H9 (cell line): ENCODE results near the gene DLG1. TPM values are rescaled to one million over a fixed set of nuclear protein-coding genes. Genes with fewer than 3 reads are reported as not detected.

ENCODE experiments used
- DNase-seq: peaks from one replicate; pipeline ENCODE4 v3.0.0-alpha.2; 2017
- H2AFZ ChIP-seq: one replicate; pipeline ENCODE4 v1.6.1; 2013; ENCODE audit warnings: mild to moderate bottlenecking, low read length, control low read depth, moderate library complexity
- H2AK5ac ChIP-seq: 2 replicates; pipeline ENCODE4 v1.6.1; 2013; ENCODE audit warnings: low read length, control low read depth, mixed read lengths; ENCODE audit not compliant: insufficient read length
- H2BK120ac ChIP-seq: one replicate; pipeline ENCODE4 v1.6.1; 2013; ENCODE audit warnings: low read depth, mild to moderate bottlenecking, low read length, control low read depth, inconsistent platforms; ENCODE audit not compliant: poor library complexity, severe bottlenecking
- H2BK12ac ChIP-seq: 2 replicates; pipeline ENCODE4 v1.6.1; 2013; ENCODE audit warnings: low read length, control low read depth, mixed read lengths, low read depth; ENCODE audit not compliant: insufficient read length
- H2BK15ac ChIP-seq: 2 replicates; pipeline ENCODE4 v1.6.1; 2013; ENCODE audit warnings: low read depth, low read length, control low read depth
- H2BK20ac ChIP-seq: one replicate; pipeline ENCODE4 v1.6.1; 2013; ENCODE audit warnings: low read depth, mild to moderate bottlenecking, low read length, control low read depth, inconsistent platforms; ENCODE audit not compliant: poor library complexity, severe bottlenecking
- H2BK5ac ChIP-seq: 2 replicates; pipeline ENCODE4 v1.6.1; 2013; ENCODE audit warnings: low read length, control low read depth, mixed read lengths; ENCODE audit not compliant: insufficient read length
- H3K14ac ChIP-seq: 2 replicates; pipeline ENCODE4 v1.6.1; 2013; ENCODE audit warnings: low read length, control low read depth; ENCODE audit not compliant: insufficient read depth
- H3K18ac ChIP-seq: 2 replicates; pipeline ENCODE4 v1.6.1; 2013; ENCODE audit warnings: low read depth, mild to moderate bottlenecking, mixed read lengths, low read length, control low read depth; ENCODE audit not compliant: insufficient read length
- H3K23ac ChIP-seq: 2 replicates; pipeline ENCODE4 v1.6.1; 2013; ENCODE audit warnings: low read length, control low read depth, mixed read lengths, low read depth; ENCODE audit not compliant: insufficient read length
- H3K23me2 ChIP-seq: 2 replicates; pipeline ENCODE4 v1.6.1; 2013; ENCODE audit warnings: low read depth, mild to moderate bottlenecking, mixed read lengths, low read length, control low read depth; ENCODE audit not compliant: insufficient read length, poor library complexity, severe bottlenecking
- H3K27ac ChIP-seq: 2 replicates; pipeline ENCODE4 v1.5.1; 2013; ENCODE audit warnings: low read length, control low read depth, mixed read lengths, low read depth; ENCODE audit not compliant: insufficient read length
- H3K27me3 ChIP-seq: 2 replicates; pipeline ENCODE4 v1.6.1; 2013; ENCODE audit warnings: low read length, control low read depth, inconsistent platforms; ENCODE audit not compliant: insufficient read depth
- H3K4ac ChIP-seq: 2 replicates; pipeline ENCODE4 v1.6.1; 2013; ENCODE audit warnings: low read depth, mild to moderate bottlenecking, control low read depth, inconsistent platforms, low read length, moderate library complexity
- H3K4me1 ChIP-seq: 2 replicates; pipeline ENCODE4 v1.6.1; 2013; ENCODE audit warnings: low read length, control low read depth, inconsistent platforms; ENCODE audit not compliant: insufficient read depth
- H3K4me2 ChIP-seq: 2 replicates; pipeline ENCODE4 v1.6.1; 2013; ENCODE audit warnings: low read length, control low read depth, mixed read lengths; ENCODE audit not compliant: insufficient read length, insufficient read depth
- H3K56ac ChIP-seq: 2 replicates; pipeline ENCODE4 v1.6.1; 2013; ENCODE audit warnings: low read depth, mild to moderate bottlenecking, mixed read lengths, low read length, control low read depth; ENCODE audit not compliant: insufficient read length
- H3K79me1 ChIP-seq: 2 replicates; pipeline ENCODE4 v1.6.1; 2013; ENCODE audit warnings: low read depth, mild to moderate bottlenecking, moderate library complexity, low read length, control low read depth, inconsistent platforms; ENCODE audit not compliant: insufficient read depth, poor library complexity, severe bottlenecking
- H3K79me2 ChIP-seq: 2 replicates; pipeline ENCODE4 v1.6.1; 2013; ENCODE audit warnings: low read length, control low read depth, inconsistent platforms; ENCODE audit not compliant: insufficient read depth
- H3K9ac ChIP-seq: 2 replicates; pipeline ENCODE4 v1.6.1; 2013; ENCODE audit warnings: low read length, control low read depth, mixed read lengths; ENCODE audit not compliant: insufficient read length; ENCODE audit errors: extremely low read depth
- H3K9me3 ChIP-seq: one replicate; pipeline ENCODE4 v1.6.1; 2013; ENCODE audit warnings: low read depth, low read length, inconsistent platforms; ENCODE audit not compliant: control insufficient read depth
- H3T11ph ChIP-seq: one replicate; pipeline ENCODE4 v1.6.1; 2013; ENCODE audit warnings: mild to moderate bottlenecking, low read length, control low read depth, inconsistent platforms
- H4K20me1 ChIP-seq: one replicate; pipeline ENCODE4 v1.6.1; 2013; ENCODE audit not compliant: control insufficient read depth, insufficient read length, insufficient read depth
- H4K5ac ChIP-seq: 2 replicates; pipeline ENCODE4 v1.6.1; 2013; ENCODE audit warnings: low read depth, mild to moderate bottlenecking, mixed read lengths, low read length, control low read depth; ENCODE audit not compliant: insufficient read length
- H4K8ac ChIP-seq: replicated peaks from 2 replicates; pipeline ENCODE4 v1.6.1; 2013; ENCODE audit warnings: low read length, control low read depth, mixed read lengths, low read depth; ENCODE audit not compliant: insufficient read length
- H4K91ac ChIP-seq: 2 replicates; pipeline ENCODE4 v1.6.1; 2013; ENCODE audit warnings: low read depth, mild to moderate bottlenecking, moderate library complexity, mixed read lengths, low read length, control low read depth; ENCODE audit not compliant: insufficient read length
- H3K27ac Mint-ChIP-seq, 3 experiments: 2 replicates in 2 of 3; 3 replicates in 1 of 3; pipeline ENCODE4 v1.8.0; 2020 to 2021; ENCODE audit warnings: mixed read lengths in 3 of 3, mild to moderate bottlenecking in 1 of 3, moderate library complexity in 1 of 3
- H3K27me3 Mint-ChIP-seq: 2 replicates; pipeline ENCODE4 v1.8.0; 2021; ENCODE audit warnings: low read depth, mild to moderate bottlenecking, moderate library complexity, mixed read lengths
- H3K36me3 Mint-ChIP-seq, 3 experiments: 2 replicates in 2 of 3; 3 replicates in 1 of 3; pipeline ENCODE4 v1.8.0; 2020 to 2021; ENCODE audit warnings: low read depth in 3 of 3, mixed read lengths in 3 of 3; ENCODE audit not compliant: insufficient read depth in 1 of 3
- H3K4me1 Mint-ChIP-seq, 2 experiments: 2 replicates each; pipeline ENCODE4 v1.8.0; 2020; ENCODE audit warnings: mixed read lengths in 2 of 2
- H3K4me3 Mint-ChIP-seq, 2 experiments: 2 replicates in 1 of 2; 3 replicates in 1 of 2; pipeline ENCODE4 v1.8.0; 2020 to 2021; ENCODE audit warnings: mild to moderate bottlenecking in 2 of 2, mixed read lengths in 2 of 2, moderate library complexity in 1 of 2
- H3K9me3 Mint-ChIP-seq, 2 experiments: 2 replicates in 1 of 2; 3 replicates in 1 of 2; pipeline ENCODE4 v1.8.0; 2020; ENCODE audit warnings: mild to moderate bottlenecking in 2 of 2, mixed read lengths in 2 of 2, moderate library complexity in 1 of 2
- CTCF ChIP-seq: fragments of 200-600 bp; sonication (generic); conservative IDR thresholded peaks from 3 replicates; pipeline ENCODE4 v1.8.0; 2021; ENCODE audit warnings: antibody characterized with exemption, mild to moderate bottlenecking
- WGBS: extraction: QIAGEN DNeasy Blood & Tissue Kit; methylation state at CpG from one replicate; pipeline ENCODE4 v1.1.7; 2013; ENCODE audit warnings: missing lambda C conversion rate, low lambda C conversion rate, mixed read lengths; ENCODE audit not compliant: insufficient read length; ENCODE audit errors: extremely low coverage; 5-methylcytosine and 5-hydroxymethylcytosine counted together
- total RNA-seq: library from RNA; stranded (reverse); gene quantifications from 2 replicates; pipeline ENCODE4 v1.2.1, GENCODE V29; 2021

Gene DLG1
- total RNA-seq, 1 experiment from 2014 or later, result 84.1 TPM

GRCh38 chr3:197322149-197322548 is 23.7 kb upstream of the DLG1 start:
- Mint-ChIP-seq H3K9me3 (peaks cover 12 to 13% of the 10 kb centered on the region in 2 experiments), H3K27ac (no peak overlapping the region), H3K4me1 (peaks cover 0 to 1% of the 10 kb centered on the region in 2 experiments; a peak in 1 of 4 replicates), H3K27me3 (no peaks in the 10 kb centered on the region), H3K36me3 (no peaks in the 10 kb centered on the region; a peak in 1 of 7 replicates), H3K4me3 (no peak overlapping the region)
- Histone ChIP-seq H3K4me1 (no peaks in the 10 kb centered on the region), H3K9ac (no peak overlapping the region), H2AK5ac (no peak overlapping the region), H3K14ac (no peak overlapping the region), H3K4ac (no peak overlapping the region), H2BK12ac (no peak overlapping the region), H4K91ac (no peak overlapping the region), H4K5ac (no peak overlapping the region), H3T11ph (no peak overlapping the region), H3K79me1 (no peaks in the 10 kb centered on the region), H3K4me2 (no peak overlapping the region), H3K79me2 (no peaks in the 10 kb centered on the region; the same call in 1 of the 2 replicates), H2BK5ac (no peak overlapping the region), H2BK120ac (no peak overlapping the region), H3K9me3 (no peaks in the 10 kb centered on the region), H3K27me3 (no peaks in the 10 kb centered on the region), H3K27ac (no peak overlapping the region), H4K20me1 (no peaks in the 10 kb centered on the region), H4K8ac (no peak overlapping the region), H3K18ac (no peak overlapping the region), H2AFZ (no peak overlapping the region), H2BK15ac (no peak overlapping the region), H2BK20ac (no peak overlapping the region), H3K56ac (no peak overlapping the region), H3K23me2 (no peaks in the 10 kb centered on the region), H3K23ac (no peak overlapping the region)
- WGBS, result no CpG with 5 or more reads among the region's 1 CpG
- no peak for DNase-seq
- no peak for TF ChIP-seq CTCF
